Stimulated activated CD4-positive, alpha-beta T cell treated with anti-CD3 and anti-CD28 coated beads, Interleukin-1b, Interleukin-23, amount 100 ng/mL, for 24 hours (primary cell): ENCODE data around the gene PC.
"Not testable (repeated sequence)": the region's sequence is repeated elsewhere in the genome, so short reads cannot be mapped to it uniquely, and the experiment has no call there.

Experiments used
- DNase-seq, 4 experiments: peaks; one replicate each; pipeline ENCODE4 v3.0.0-alpha.2; 2020; ENCODE audit warnings: low read depth in 4 of 4, low spot score in 1 of 4

Gene PC

GRCh38 chr11:66981976-66982578, 23.9 kb upstream of the PC start:
- no peak for DNase-seq

DNA sequence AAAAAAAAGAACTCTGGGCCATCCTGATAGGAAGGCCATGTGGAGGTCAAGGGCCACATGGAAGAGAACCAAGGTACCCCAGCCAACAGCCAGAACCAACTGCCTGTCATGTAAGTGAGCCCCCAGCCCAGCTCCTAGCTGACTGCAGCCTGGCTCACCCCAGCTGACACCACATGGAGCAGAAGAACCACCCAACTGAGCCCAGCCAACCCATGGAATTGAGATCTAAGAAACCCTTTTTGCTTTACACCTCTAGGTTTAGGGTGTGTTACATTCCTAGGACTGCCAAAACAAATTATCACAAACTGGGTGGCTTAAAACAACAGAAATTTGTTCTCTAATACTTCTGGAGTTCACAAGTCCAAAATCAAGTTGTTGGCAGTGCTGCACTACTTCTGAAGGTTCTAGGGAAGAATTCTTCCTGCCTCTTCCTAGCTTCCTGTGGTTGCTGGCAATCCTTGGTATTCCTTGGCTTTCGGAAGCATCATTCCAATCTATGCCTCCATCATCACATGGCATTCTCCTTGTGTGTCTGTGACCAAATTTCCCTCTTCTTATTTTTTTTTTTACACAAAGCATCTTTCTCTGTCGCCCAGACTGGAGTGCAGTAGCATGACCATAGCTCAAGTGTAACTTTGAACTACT, 21.3 kb upstream of the PC start:
- no peak for DNase-seq

DNA sequence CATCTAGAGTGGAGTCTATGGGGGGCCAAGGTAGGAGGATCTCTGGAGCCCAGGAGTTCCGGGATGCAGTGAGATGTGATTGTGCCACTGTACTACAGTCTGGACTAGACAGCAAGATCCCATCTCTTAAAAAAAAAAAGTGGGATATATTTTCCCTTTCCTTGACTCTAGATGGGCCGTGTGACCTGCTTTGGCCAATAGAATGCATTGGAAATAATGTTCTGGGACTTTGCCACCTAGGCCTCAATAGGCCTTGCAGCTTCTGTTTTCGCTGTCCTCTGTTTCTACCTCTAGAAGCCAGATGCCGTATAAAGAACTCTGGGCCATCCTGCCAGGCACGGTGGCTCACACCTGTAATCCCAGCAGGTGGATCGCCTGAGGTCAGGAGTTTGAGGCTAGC, 20.5 kb upstream of the PC start:
- DNase-seq: no peak

DNA sequence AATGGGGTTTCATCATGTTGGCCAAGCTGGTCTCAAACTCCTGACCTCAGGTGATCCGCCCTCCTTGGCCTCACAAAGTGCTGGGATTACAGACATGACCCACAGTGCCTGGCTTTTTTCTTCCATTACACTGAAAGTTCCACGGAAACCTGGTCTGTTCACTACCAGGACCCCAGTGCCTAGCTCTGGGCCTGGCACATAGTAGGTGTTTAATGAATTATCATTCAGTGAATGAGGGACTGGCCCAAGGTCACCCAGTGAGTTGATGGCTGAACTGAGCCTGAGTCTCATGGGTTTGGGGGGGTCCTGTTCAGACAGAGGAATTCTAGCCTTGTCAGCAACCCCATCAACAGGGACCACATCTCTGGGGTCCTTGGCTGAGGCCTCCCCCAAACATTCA, 20.0 kb upstream of the PC start:
- no peak for DNase-seq

DNA sequence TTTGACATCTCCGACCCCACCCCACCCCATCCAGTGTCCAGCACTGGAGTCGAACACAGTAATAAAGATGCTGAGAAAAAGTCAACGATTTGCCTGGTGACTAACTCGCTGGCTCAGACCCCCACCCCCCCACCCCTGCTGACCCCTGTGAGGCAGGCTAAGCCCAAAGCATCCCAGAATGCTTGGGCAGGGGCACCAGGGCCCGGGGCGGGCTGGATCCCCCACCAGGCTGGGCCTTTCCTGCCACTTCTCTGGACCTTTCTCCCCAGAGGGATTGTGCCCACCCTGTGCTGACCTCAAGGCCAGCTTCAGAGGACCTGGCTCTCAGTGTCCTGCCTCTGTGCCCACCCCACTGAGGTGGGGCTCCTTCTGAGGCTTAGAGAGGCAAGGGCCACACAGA, 18.7 kb upstream of the PC start:
- DNase-seq: no peak

DNA sequence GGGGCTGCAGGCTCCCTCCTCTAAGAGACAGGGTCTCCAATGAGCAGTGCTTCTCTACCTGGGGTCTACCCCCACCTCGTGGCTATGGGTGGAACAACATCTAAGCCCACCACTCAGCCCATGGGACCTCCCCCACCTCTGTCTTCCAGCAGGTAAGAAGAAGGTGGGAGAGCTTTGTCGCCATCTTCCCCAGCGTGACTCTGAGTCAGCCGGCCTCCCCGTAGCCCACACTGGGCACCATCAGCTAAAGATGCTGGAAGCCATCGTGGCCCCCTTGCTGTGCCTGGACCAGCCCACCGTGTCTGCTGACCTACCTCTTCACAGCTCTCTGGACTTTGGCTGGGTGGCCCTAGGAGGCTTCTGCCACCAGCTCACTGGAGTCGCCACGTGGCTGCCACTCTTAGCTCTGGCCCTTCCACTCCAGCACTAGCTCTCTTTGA, 17.9 kb upstream of the PC start:
- DNase-seq: no peak

DNA sequence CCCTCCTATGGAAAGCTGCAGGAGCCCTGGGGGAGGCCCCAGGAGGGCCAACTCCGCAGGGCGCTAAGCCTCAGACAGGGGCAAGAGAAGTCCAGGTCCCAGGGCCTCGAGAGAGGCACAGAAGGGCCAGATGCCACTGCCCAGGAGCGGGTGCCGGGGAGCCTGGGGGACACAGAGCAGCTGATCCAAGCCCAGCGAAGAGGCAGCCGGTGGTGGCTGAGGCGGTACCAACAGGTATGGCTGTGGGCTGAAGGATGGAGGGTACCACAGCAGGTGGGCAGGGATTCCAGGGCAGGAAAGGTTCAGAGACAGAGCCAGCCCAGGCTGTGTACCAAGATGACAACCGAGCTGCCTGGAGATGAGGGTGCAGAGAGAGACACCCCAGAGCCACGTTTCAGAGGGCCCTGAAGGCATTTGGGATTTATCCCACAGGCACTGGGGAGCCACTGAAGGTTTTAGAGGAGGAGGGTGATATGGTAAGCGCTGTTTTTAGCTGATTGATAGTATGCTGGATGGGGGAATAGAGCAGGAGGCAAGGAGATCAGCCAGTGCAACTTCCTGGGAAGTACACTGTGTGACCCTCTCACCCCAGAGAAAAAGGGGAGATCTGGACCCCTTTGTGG, 17.3 kb upstream of the PC start:
- no peak for DNase-seq

- no peak for DNase-seq
Measured at GRCh38 chr11:66974724-66975404, 16.7 kb upstream of the PC start, which contains the start of gene C11orf86. Gene C11orf86 (plus strand): TSS chr11:66975304. CDS start chr11:66975363, 59 bp downstream.

DNA sequence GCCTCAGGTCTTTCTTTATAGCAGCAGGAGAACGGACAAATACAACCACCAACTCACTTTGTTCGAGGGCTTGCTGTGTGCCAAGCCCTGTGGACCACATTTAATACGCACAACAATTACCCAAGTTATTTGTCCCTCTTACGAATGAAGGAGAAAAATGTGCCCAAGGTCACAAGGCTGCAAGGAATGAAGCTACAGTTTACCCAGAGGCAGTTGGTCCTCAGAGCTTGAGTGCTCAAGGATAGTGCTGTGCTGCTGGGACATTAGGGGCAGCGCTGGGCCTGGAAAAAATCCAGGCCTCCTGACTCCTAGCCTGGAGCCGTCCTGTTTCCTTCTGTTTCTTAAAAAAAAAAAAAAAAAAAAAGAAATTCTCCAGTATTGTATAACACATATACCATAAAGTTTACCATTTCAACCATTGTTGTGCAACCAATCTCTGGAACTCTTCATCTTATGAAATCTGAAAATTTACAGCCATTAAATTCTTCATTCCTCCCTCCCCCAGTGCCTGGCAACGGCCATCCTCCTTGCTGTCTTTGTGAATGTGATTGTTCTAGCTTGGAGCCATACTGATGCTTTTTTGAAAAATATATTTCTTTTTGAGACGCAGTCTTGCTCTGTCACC, 15.9 kb upstream of the PC start:
- DNase-seq: no peak

DNA sequence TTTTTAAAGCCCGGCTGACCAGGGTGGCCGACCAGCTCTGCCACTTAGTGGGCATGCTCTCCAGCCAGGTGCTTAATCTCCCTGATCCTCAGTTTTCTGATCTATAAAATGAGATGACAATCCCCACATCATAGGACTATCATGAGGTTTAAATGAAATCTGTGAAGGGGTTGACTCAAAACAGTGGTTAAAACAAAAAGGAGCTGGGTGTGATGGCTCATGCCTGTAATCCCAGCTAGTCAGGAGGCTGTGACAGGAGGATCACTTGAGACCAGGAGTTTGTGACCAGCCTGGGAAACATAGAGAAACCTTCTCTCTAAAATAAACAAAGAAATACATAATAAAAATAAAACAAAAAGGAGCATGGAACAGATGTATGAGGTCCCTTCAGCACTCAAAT, 13.3 kb upstream of the PC start:
- no peak for DNase-seq

- no peak for DNase-seq
Measured at GRCh38 chr11:66970807-66971442, 12.7 kb upstream of the PC start.

DNA sequence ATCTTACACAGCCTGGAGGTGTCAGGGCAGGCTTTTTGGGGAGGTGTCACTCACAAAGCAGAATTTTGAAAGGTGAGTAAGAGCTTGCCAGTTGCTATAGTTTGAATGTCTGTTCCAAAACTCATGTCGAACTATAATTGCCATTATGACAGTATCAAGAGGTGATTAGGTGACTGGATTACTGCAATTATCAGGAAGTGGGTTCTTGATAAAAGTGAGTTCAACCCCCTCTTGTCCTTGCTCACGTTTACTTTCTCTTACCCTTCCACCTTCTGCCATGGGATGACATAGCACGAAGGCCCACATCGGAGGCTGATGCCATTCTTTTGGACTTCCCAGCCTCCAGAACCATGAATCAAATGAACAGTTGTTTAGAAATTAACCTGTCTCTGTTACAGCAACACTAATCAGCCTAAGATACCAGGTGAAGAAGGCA, 12.2 kb upstream of the PC start:
- DNase-seq: no peak

DNA sequence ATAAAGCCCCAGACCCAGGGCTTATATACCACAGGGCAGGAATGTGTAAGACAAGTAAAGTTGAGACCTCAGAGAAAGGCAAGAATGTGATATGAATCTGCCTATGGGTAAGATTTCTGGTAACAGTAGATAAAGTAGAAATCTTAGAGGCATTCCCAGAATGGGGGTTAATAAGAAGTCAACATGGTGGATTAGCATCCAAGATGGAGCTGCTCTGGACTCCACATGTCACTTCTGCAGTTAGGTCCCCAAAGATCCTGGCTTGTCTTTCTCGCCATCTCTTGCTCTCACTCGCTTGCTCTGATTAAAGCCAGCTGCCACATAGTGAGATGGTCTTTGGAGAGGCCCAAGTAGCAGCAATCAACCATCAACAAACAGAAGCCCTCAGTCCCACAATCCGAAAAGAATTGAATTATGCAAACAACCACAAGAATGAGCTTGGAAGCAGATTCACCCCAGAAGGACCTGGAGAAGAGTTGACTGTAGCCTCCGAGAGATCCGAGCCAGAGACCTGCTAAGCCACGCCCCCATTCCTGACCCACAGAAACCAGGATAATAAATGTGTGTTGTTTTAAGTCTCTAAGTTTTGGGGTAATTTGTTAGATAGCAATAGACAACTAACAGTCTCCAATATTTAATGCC, 11.5 kb upstream of the PC start:
- no peak for DNase-seq

GRCh38 chr11:66967670-66968425, 9.7 kb upstream of the PC start:
- DNase-seq: no peak

DNA sequence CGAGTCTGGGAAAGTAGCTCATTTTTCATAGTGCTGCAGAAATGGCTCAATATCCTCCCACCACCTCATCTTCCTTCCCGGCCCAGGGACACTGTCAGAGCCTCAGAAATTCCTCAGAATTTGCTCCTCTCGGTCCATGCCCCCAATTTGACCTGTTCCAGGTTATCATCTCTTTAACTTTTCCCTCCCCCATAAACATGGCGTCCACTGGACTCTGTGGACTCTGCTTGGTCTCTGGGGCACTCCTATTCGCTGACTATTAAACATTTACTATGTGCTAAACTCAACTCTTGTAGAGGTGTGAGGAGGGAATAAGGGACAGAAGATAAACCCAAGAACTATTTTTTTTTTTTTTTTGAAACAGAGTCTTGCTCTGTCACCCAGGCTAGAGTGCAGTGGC, 8.2 kb upstream of the PC start:
- DNase-seq: no peak

DNA sequence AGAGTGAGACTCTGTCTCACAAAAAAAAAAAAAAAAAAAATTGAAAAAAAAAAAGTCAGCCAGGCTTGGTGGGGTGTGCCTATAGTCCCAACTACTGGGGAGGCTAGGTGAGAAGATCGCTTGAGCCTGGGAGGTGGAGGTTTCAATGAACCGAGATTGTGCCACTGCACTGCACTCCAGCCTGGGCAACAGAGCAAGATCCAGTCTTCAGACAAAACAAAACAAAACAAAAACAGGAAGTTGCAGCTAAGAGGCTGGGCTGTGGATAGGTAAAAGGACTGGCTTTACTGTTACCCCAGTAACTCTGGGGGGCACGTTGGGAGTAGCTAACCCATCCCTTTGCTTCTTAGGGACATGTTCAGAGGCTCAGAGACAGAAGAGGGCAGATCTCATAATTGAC, 6.3 kb upstream of the PC start:
- no peak for DNase-seq

- DNase-seq: no peak
Measured at GRCh38 chr11:66962801-66963200, 4.6 kb upstream of the PC start.

GRCh38 chr11:66962247-66962646, 4.1 kb upstream of the PC start:
- DNase-seq: no peak

DNA sequence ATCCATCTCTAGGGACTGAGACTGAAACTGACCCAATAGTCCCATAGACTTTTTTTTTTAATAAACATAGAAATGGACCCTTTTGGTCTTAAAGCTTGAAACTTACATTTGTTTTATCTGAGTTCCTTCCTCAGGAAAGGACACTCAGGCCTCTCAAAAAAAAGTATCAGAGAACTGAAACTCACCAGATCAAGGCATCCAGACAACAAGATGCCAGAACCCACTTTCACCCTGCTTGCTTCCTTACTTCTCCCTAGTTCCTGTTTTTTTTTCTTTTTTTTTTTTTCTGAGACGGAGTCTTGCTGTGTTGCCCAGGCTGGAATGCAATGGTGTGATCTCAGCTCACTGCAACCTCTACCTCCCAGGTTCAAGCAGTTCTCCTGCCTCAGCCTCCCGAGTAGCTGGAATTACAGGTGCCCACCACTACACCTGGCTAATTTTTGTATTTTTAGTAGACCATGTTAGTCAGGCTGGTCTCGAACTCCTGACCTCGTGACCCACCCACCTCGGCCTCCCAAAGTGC, 3.6 kb upstream of the PC start:
- not testable (repeated sequence) for DNase-seq

- no peak for DNase-seq
Measured at GRCh38 chr11:66958956-66959274, 732 bp upstream of the PC start.
